NB4 (cell line): ENCODE data around the gene SLC35F1.

Source experiments
- CTCF ChIP-seq: IDR thresholded peaks from one replicate; pipeline ENCODE4 v1.5.1; 2012; ENCODE audit warnings: low read depth, low read length
- MAX ChIP-seq: IDR thresholded peaks from 2 replicates; pipeline ENCODE4 v1.6.1; 2011; ENCODE audit warnings: low read depth, low read length
- MYC ChIP-seq: IDR thresholded peaks from 2 replicates; pipeline ENCODE4 v1.6.1; 2011; ENCODE audit warnings: low read depth, low read length
- POLR2A ChIP-seq: IDR thresholded peaks from 2 replicates; pipeline ENCODE4 v1.6.1; 2011; ENCODE audit warnings: mild to moderate bottlenecking; ENCODE audit not compliant: insufficient read length; ENCODE audit errors: extremely low read depth

DNA sequence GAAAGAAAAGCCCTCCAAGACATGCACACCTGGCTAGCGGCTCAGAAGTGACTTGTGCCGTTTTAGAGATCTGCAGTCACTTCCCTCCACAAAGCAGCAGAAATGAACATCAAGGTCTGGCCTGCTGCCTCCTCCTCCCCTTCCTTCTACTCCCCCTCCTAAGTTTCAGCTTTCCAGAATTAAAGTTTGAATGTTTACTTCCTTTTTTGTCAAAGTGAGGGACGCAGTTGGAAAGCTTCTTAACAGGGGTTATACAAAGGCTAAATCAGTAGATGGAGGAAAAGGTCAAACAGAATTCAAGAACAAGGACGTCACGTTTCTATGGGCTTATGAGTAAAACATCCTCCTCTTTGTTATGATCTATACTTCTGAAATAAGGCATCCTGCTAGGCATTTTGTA is 227.7 kb downstream of the SLC35F1 start:
- TF ChIP-seq CTCF (no peak), POLR2A (no peak), MAX (no peak), MYC (no peak)
